ENCODE results near the gene WWOX.

- TF ChIP-seq, protein P1, sequence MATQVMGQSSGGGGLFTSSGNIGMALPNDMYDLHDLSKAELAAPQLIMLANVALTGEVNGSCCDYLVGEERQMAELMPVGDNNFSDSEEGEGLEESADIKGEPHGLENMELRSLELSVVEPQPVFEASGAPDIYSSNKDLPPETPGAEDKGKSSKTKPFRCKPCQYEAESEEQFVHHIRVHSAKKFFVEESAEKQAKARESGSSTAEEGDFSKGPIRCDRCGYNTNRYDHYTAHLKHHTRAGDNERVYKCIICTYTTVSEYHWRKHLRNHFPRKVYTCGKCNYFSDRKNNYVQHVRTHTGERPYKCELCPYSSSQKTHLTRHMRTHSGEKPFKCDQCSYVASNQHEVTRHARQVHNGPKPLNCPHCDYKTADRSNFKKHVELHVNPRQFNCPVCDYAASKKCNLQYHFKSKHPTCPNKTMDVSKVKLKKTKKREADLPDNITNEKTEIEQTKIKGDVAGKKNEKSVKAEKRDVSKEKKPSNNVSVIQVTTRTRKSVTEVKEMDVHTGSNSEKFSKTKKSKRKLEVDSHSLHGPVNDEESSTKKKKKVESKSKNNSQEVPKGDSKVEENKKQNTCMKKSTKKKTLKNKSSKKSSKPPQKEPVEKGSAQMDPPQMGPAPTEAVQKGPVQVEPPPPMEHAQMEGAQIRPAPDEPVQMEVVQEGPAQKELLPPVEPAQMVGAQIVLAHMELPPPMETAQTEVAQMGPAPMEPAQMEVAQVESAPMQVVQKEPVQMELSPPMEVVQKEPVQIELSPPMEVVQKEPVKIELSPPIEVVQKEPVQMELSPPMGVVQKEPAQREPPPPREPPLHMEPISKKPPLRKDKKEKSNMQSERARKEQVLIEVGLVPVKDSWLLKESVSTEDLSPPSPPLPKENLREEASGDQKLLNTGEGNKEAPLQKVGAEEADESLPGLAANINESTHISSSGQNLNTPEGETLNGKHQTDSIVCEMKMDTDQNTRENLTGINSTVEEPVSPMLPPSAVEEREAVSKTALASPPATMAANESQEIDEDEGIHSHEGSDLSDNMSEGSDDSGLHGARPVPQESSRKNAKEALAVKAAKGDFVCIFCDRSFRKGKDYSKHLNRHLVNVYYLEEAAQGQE (IDR thresholded peaks at IDR 0.05; ENCODE audit: insufficient read depth in 1 of 2, low read depth in 2 of 2, low read length in 2 of 2) = no peak
- TF ChIP-seq SIN3A (IDR thresholded peaks at IDR 0.05; ENCODE audit: borderline replicate concordance, insufficient read depth, low read length) (no peak), POLR2AphosphoS5 (IDR thresholded peaks at IDR 0.05; ENCODE audit: low read depth, low read length) (no peak)
Observed at GRCh38 chr16:78436846-78437245, 337.4 kb downstream of the WWOX start.
